WTC11 (cell line): ENCODE data around the gene C5orf24.

Experiments used
- FOXJ3 ChIP-seq: sonication (generic); formaldehyde crosslinking; IDR thresholded peaks from 2 replicates; pipeline ENCODE4 v1.9.0; 2021; ENCODE audit warnings: missing genetic modification reagents, mild to moderate bottlenecking, borderline replicate concordance
- JUN ChIP-seq: sonication (generic); formaldehyde crosslinking; IDR thresholded peaks from 2 replicates; pipeline ENCODE4 v1.8.0; 2023; ENCODE audit warnings: mild to moderate bottlenecking, missing genetic modification reagents
- NFE2L1 ChIP-seq: sonication (generic); formaldehyde crosslinking; IDR thresholded peaks from 2 replicates; pipeline ENCODE4 v1.8.1; 2023; ENCODE audit warnings: missing genetic modification reagents
- SMAD4 ChIP-seq: sonication (generic); formaldehyde crosslinking; IDR thresholded peaks from 2 replicates; pipeline ENCODE4 v1.8.0; 2022; ENCODE audit warnings: mild to moderate bottlenecking, missing genetic modification reagents
- TF ChIP-seq, protein P1 (sequence below): sonication (generic); formaldehyde crosslinking; IDR thresholded peaks from 2 replicates; pipeline ENCODE4 v1.8.1; 2023; ENCODE audit warnings: mild to moderate bottlenecking, missing genetic modification reagents, moderate library complexity
- TF ChIP-seq, protein P2 (sequence below): fragments of 200-600 bp; IDR thresholded peaks from 2 replicates; pipeline ENCODE4 v1.8.0; 2022; ENCODE audit warnings: antibody characterized with exemption
- TF ChIP-seq, protein P3 (sequence below): sonication (generic); formaldehyde crosslinking; IDR thresholded peaks from 2 replicates; pipeline ENCODE4 v1.8.0; 2022; ENCODE audit warnings: mild to moderate bottlenecking, missing genetic modification reagents

DNA sequence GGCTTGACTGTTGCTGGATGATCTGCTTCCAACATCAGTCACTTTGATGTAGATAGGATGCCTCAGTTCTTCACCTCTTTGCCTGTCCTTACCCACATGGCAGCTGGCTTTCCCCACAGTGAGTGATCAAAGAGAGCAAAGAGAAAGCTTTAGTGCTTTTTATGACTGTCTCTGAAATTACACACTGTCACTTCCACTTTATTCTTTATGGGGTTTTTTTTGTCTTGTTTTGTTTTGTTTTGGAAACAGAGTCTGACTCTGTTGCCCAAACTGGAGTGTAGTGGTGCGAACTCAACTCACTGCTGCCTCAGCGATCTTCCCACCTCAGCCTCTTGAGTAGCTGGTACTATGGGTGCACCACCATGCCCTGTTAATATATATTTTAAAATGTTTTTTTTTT, 32.4 kb upstream of the C5orf24 start:
- TF ChIP-seq, protein P1, sequence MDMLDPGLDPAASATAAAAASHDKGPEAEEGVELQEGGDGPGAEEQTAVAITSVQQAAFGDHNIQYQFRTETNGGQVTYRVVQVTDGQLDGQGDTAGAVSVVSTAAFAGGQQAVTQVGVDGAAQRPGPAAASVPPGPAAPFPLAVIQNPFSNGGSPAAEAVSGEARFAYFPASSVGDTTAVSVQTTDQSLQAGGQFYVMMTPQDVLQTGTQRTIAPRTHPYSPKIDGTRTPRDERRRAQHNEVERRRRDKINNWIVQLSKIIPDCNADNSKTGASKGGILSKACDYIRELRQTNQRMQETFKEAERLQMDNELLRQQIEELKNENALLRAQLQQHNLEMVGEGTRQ (CRISPR knock-in tag): no peak
- TF ChIP-seq, protein P2, sequence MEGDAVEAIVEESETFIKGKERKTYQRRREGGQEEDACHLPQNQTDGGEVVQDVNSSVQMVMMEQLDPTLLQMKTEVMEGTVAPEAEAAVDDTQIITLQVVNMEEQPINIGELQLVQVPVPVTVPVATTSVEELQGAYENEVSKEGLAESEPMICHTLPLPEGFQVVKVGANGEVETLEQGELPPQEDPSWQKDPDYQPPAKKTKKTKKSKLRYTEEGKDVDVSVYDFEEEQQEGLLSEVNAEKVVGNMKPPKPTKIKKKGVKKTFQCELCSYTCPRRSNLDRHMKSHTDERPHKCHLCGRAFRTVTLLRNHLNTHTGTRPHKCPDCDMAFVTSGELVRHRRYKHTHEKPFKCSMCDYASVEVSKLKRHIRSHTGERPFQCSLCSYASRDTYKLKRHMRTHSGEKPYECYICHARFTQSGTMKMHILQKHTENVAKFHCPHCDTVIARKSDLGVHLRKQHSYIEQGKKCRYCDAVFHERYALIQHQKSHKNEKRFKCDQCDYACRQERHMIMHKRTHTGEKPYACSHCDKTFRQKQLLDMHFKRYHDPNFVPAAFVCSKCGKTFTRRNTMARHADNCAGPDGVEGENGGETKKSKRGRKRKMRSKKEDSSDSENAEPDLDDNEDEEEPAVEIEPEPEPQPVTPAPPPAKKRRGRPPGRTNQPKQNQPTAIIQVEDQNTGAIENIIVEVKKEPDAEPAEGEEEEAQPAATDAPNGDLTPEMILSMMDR: no peak
- no peak for TF ChIP-seq FOXJ3
- no peak for TF ChIP-seq NFE2L1 (CRISPR knock-in tag)
- TF ChIP-seq JUN (CRISPR knock-in tag): no peak
- TF ChIP-seq, protein P3, sequence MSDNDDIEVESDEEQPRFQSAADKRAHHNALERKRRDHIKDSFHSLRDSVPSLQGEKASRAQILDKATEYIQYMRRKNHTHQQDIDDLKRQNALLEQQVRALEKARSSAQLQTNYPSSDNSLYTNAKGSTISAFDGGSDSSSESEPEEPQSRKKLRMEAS (CRISPR knock-in tag): no peak
- no peak for TF ChIP-seq SMAD4 (CRISPR knock-in tag)
